ENCODE measurements around the gene NEURL4. TPM values are rescaled to one million over a fixed set of nuclear protein-coding genes. Genes with fewer than 3 reads are reported as not detected.
"Not testable (repeated sequence)": the region's sequence is repeated elsewhere in the genome, so short reads cannot be mapped to it uniquely, and the experiment has no call there.

NEURL4 gene
- polyA plus RNA-seq (ENCODE audit: insufficient read length in 4 of 4) = 10 to 100 TPM; 28.3 to 33.3 (median 30.7) TPM

DNA sequence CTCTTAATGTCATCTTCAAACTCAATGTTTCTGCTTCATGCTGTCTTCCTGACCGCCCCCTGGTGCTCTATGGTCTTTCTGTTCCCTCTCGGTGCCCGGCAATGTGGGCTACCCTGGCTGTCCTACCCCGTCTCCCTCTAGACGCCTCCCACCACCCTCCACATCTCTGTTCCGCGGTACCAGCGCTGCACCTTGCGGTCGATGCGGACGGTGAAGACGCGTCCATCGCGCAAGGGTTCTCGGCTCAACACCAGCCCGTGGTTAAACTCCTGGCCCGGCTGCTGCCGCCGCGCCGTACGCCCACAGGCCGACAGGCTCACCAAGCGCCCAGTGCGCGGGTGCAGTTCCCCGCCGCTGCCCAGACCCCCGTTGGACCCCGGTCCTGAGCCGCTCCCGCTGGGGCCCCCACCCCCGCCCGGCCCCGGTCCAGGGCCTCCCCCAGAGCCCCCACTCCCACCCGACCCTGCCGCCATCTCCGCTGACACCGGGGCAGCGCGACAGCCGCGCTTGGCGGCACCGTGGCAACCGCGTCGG is at the start of gene NEURL4:
Gene NEURL4, minus strand, starts transcription at position 496 of the 534 bp plus-strand sequence. Its CDS starts 23 bp downstream, at position 473.
- DNase-seq (ENCODE audit: low read depth in 4 of 4, low spot score in 3 of 4) = no peak

- DNase-seq (ENCODE audit: low read depth in 4 of 4, low spot score in 3 of 4) = no peak
Observed at GRCh38 chr17:7374353-7374752, 45.2 kb upstream of the NEURL4 start.

DNA sequence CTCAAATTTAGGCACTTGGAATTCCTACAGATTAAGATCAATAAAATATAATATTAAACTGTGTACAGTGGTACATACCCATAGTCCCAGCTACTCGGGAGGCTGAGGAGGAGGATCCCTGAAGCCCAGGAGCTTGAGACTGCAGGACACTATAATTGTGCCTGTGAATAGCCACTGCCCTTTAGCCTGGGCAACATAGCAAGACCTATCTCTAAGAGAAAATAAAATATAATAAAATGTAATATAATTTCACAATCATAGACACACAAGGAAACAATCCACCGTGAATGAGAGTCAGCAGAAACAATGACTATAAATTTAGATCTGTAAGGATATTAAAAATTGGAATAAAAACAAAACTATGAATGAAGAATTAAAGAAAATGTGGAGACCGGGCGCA is 41.7 kb upstream of the NEURL4 start:
- DNase-seq (ENCODE audit: low read depth in 4 of 4, low spot score in 3 of 4) = no peak

DNA sequence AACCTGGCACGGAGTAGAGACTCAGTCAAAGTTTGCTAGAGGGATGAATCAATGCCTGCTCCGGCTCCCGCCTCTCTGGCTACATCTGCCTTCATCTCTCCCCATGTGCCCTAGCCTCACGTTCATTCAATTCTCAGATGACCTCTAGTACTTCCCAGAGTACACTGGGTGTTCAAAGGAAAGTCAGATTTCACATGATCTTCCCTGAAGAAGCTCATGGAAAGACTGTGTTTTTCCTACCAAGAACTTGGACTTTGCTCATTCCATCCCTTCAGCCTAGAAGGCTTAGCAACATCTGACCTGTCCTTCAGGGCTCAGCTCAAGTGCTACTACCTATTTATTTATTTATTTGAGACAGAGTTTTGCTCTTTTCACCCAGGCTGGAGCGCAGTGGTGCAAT is 40.7 kb upstream of the NEURL4 start:
- no peak for DNase-seq (ENCODE audit: low read depth in 4 of 4, low spot score in 3 of 4)

DNA sequence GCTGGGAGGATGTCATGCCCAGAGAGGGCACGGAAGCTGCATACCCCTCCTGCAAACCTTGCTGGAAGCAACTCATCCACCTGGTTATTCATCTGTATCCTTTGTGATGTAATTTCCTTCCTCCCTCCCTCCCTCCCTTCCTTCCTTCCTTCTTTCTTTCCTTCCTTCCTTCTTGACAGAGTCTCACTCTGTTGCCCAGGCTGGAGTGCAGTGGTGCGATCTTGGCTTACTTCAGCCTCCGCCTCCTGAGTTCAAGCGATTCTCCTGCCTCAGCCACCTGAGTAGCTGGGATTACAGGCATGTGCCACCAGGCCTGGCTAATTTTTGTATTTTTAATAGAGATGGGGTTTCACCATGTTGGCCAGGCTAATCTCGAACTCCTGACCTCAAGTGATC is 39.5 kb upstream of the NEURL4 start:
- not testable (repeated sequence) for DNase-seq (ENCODE audit: low read depth in 4 of 4, low spot score in 3 of 4)

DNA sequence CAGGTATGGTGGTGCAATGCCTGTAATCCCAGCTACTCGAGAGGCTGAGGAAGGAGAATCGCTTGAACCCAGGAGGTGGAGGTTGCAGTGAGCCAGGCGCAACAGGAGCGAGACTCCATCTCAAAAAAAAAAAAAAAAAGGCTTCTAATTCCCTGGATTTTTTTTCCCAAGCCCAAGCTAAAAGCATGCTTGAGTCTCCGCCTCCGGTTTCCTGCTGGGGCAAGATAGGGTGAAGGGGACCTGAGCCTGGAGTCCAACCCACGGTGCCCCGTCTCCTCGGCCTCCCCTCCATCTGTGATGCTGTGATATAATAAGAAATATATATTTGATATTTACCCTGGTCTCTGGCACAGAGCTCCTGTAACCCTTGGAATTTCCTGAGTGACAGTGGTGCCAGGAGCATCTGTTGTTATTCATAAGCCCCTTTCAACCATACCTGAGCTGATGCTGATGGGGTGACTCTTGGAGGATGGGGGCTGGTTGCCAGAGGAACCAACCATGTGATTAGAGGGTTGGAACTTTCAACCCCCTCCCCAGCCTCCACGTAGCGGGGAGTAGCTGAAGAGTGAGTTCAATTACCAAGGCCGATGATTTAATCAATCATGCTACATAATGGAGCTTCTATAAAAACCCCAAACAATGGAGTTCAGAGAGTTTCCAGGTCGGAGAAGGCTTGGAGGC is 38.9 kb upstream of the NEURL4 start:
- no peak for DNase-seq (ENCODE audit: low read depth in 4 of 4, low spot score in 3 of 4)

DNA sequence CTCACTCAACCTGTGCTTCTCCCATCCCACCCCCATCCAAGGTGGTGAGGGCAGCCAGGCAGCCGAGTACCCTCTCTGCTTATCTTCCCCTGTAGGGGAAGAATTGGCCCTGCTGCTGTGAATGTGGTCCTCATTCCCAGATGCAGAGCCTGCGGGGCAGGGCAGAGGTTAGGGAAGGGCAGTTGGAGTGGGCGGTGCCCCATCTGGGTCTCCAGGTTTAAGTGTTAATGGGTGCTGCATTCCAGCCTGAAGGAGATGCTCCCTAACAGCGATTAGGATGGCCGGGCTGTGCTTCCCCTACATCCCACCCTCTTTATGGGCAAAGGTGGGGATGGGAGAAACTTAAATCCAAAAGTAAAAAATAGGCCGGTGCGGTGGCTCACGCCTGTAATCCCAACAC is 37.9 kb upstream of the NEURL4 start:
- DNase-seq (ENCODE audit: low read depth in 4 of 4, low spot score in 3 of 4) = no peak

DNA sequence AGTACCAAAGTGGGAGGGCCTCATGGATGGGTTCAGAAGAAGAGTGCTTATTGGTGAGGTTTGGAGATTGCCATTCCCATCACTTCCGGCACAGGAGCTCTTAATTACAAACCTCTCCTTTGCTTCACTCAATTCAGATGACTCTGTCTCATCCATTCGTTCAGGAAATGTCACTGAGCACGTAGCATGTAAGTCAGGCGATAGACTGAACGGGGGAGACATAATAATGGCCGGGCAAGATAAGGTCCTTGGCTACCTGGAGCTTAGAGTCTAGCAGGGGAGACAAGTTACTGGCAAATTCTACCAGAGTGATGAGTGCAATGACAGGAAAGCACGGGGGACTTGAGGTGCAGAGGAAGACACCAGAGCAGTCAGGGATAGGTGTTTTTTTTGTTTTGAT is 36.8 kb upstream of the NEURL4 start:
- not testable (repeated sequence) for DNase-seq (ENCODE audit: low read depth in 4 of 4, low spot score in 3 of 4)

GRCh38 chr17:7363311-7363710 is 34.2 kb upstream of the NEURL4 start:
- no peak for DNase-seq (ENCODE audit: low read depth in 4 of 4, low spot score in 3 of 4)

GRCh38 chr17:7361906-7362305 is 32.8 kb upstream of the NEURL4 start:
- DNase-seq (ENCODE audit: low read depth in 4 of 4, low spot score in 3 of 4) = no peak

- DNase-seq (ENCODE audit: low read depth in 4 of 4, low spot score in 3 of 4) = no peak
Observed at GRCh38 chr17:7357381-7357780, 28.2 kb upstream of the NEURL4 start.

DNA sequence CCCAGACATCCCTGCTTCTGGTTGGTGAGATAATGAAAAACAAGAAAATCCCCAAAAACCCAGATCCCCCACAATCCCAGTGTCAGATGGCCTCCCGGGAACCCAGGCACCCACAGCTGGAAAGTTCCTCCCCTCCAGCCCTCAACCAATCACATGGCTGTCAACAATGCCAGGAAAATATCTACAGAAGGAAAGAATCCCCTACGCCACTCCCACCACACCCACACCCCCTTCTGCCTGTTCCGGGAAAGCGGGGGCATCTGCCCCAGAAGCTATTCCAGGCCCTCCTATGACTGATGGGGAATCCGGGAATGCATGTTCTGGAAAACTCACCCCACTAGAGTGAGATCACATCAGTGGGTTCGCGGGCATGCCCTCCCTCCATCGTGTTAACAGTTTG is 27.6 kb upstream of the NEURL4 start:
- no peak for DNase-seq (ENCODE audit: low read depth in 4 of 4, low spot score in 3 of 4)

DNA sequence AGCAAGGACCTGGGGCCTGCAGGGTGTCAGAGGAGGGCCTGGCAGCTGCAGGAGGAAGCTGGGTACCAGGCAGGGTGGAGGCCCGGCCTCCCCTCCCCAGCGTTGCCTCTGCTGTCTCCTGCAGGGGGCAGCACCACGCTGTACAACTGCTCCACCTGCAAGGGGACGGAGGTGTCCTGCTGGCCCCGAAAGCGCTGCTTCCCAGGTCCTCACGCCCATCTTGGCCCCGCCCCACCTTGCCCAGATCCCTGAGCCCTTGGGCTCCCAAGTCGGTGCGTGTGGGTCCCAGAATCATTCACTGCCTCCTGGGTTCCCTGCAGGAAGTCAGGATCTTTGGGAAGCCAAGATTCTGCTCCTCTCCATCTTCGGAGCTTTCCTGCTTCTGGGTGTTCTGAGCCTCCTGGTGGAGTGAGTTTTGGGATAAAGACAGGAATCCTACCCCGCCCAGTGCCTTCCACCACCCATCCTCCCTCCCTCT is 27.0 kb upstream of the NEURL4 start:
- DNase-seq (ENCODE audit: low read depth in 4 of 4, low spot score in 3 of 4) = peak in 1 of 4 donors; percentile 61

GRCh38 chr17:7355573-7355972 is 26.4 kb upstream of the NEURL4 start:
- DNase-seq (ENCODE audit: low read depth in 4 of 4, low spot score in 3 of 4) = no peak

- no peak for DNase-seq (ENCODE audit: low read depth in 4 of 4, low spot score in 3 of 4)
Observed at GRCh38 chr17:7355053-7355452, 25.9 kb upstream of the NEURL4 start, which contains the start of gene TMEM95. Gene TMEM95, plus strand, starts transcription at chr17:7355156. Its CDS starts 49 bp downstream, at chr17:7355205.

GRCh38 chr17:7354262-7354843 is 25.2 kb upstream of the NEURL4 start:
- no peak for DNase-seq (ENCODE audit: low read depth in 4 of 4, low spot score in 3 of 4)

- no peak for DNase-seq (ENCODE audit: low read depth in 4 of 4, low spot score in 3 of 4)
Observed at GRCh38 chr17:7352910-7353635, 23.9 kb upstream of the NEURL4 start.

DNA sequence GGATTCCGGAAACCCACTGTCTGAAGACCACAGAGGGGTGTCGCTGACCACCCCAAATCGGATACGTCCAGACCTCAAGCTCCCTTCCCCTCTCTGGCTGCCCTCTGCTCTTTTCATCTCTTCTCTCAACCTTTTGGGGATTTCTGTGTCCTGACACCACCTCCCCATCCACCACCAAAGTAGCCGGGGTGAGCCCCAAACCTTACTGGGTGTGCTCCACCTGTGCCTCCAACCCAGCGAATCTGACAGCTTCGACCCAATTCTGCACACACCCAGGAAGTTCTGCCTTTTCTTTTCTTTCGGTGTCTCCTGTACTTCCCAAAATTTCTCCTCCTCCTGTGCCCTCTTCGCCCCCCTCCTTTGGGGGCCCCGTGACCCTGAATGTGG is 23.4 kb upstream of the NEURL4 start:
- no peak for DNase-seq (ENCODE audit: low read depth in 4 of 4, low spot score in 3 of 4)

DNA sequence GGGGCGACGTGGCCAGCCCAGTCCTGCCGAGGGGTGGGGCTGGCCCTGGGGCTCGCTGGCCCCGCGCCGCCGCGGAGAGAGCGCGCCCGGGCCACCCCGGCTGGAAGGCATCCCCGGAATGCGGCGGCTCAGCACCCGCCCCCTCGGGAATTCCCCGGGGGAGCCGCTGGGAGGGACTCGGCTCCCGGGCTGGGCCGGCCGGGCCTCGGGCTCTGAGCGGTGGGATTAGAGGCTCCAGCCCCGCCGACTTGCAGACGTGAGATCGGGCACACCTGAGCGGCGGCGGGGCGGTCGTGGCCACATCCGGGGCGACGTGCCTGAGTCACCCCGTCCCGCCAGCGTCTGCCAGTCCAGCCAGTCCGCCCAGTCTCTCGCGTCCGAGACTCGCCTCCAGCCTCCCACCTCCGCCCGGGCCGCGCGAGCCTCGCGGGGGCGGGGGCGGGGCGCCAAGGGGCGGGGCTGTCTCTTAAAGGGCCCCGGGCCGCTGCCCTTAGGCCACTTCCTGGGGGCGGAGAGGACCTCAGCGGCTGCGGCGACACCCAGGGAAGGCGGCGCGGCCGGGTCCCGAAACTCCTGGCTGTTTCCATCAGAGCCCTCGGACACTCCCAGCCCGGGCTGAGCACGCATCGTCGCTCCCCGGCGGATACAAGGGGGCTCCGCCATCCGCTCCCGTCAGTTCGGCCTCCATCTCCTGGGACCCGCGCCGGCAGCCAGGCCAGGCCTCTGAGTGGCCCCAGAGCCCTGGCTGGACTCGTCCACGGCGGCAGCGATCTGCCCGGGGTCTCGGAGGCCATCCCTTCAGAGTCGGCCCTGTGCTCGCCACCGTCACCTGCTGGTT is 22.7 kb upstream of the NEURL4 start, which contains the start of gene KCTD11:
Gene KCTD11, plus strand, starts transcription at position 498 of the 838 bp plus-strand sequence.
- DNase-seq (ENCODE audit: low read depth in 4 of 4, low spot score in 3 of 4) = peak; percentile 66 to 78 (median 74)

Data from right renal pelvis (tissue), 4 donors.